GM12801 (cell line): ENCODE measurements around the gene RFTN1.

Source experiments
- CTCF ChIP-seq: IDR thresholded peaks from one replicate; pipeline ENCODE4 v1.5.1; 2011; ENCODE audit warnings: control low read depth; ENCODE audit not compliant: insufficient read length; ENCODE audit errors: extremely low read depth

Gene RFTN1

GRCh38 chr3:16467393-16467792 is 46.1 kb downstream of the RFTN1 start:
- TF ChIP-seq CTCF = no peak

GRCh38 chr3:16466822-16467221 is 46.7 kb downstream of the RFTN1 start:
- no peak for TF ChIP-seq CTCF

GRCh38 chr3:16464511-16465148 is 48.9 kb downstream of the RFTN1 start:
- TF ChIP-seq CTCF = no peak

- no peak for TF ChIP-seq CTCF
These were observed 49.6 kb downstream of the RFTN1 start for GRCh38 chr3:16463914-16464313.

GRCh38 chr3:16463119-16463518 is 50.4 kb downstream of the RFTN1 start:
- TF ChIP-seq CTCF = no peak

- TF ChIP-seq CTCF = no peak
These were observed 50.8 kb downstream of the RFTN1 start for GRCh38 chr3:16462679-16463078.

GRCh38 chr3:16461463-16462245 is 51.8 kb downstream of the RFTN1 start:
- TF ChIP-seq CTCF = no peak
